Caco-2 (cell line): Measurements from ENCODE around the gene RHOU. TPM values are rescaled to one million over a fixed set of nuclear protein-coding genes. Genes with fewer than 3 reads are reported as not detected.

Source experiments
- Bru-seq: library from RNA; stranded (reverse); fragments of 400-500 nt; gene quantifications from one replicate; lab custom pipeline; 2021; lab: Mats Ljungman, UMichigan
- BruChase-seq, 2 experiments: library from RNA; stranded (reverse); fragments of 400-500 nt; gene quantifications; one replicate each; lab custom pipeline; 2021; lab: Mats Ljungman, UMichigan
- BruUV-seq: library from RNA; stranded (reverse); fragments of 400-500 nt; replicated peaks from 2 replicates; lab custom pipeline; 2021; lab: Mats Ljungman, UMichigan
- CTCF ChIA-PET: fragments of 300-600 bp; sonication (Branson Sonifier 250); formaldehyde crosslinking; loops from one replicate; lab custom pipeline; 2022; ENCODE audit warnings: antibody characterized with exemption; lab: Charles Lee
- POLR2A ChIA-PET: fragments of 300-600 bp; sonication (Branson Sonifier 250); formaldehyde crosslinking; loops from one replicate; lab custom pipeline; 2022; ENCODE audit warnings: antibody characterized with exemption; lab: Charles Lee
- DNase-seq, 2 experiments: peaks; one replicate each; pipeline versions ENCODE4 v3.0.0 to v3.0.0-alpha.2; 2020 to 2022
- H3K27me3 ChIP-seq: replicated peaks from 2 replicates; pipeline ENCODE4 v1.6.0; 2011; ENCODE audit warnings: low read length; ENCODE audit not compliant: control insufficient read depth, insufficient read depth
- H3K36me3 ChIP-seq: 2 replicates; pipeline ENCODE4 v1.5.1; 2011; ENCODE audit warnings: low read length; ENCODE audit not compliant: control insufficient read depth, insufficient read depth
- H3K4me1 ChIP-seq: fragments of 250-450 bp; sonication (Bioruptor Pico); 2 replicates; pipeline ENCODE4 v1.5.1; 2020; ENCODE audit warnings: mild to moderate bottlenecking
- H3K4me3 ChIP-seq: 2 replicates; pipeline ENCODE4 v1.5.1; 2011; ENCODE audit warnings: low read depth, mild to moderate bottlenecking, control low read depth, low read length
- H3K9me3 ChIP-seq: fragments of 250-450 bp; sonication (Bioruptor Pico); 2 replicates; pipeline ENCODE4 v1.5.1; 2020; ENCODE audit warnings: mild to moderate bottlenecking, moderate library complexity
- H3K27ac Mint-ChIP-seq: one replicate; pipeline ENCODE4 v1.8.0; 2022; ENCODE audit warnings: mixed read lengths; ENCODE audit not compliant: unreplicated experiment
- H3K27me3 Mint-ChIP-seq: one replicate; pipeline ENCODE4 v1.8.0; 2022; ENCODE audit warnings: mixed read lengths; ENCODE audit not compliant: insufficient read depth, unreplicated experiment
- H3K36me3 Mint-ChIP-seq: one replicate; pipeline ENCODE4 v1.8.0; 2022; ENCODE audit warnings: mild to moderate bottlenecking, mixed read lengths; ENCODE audit not compliant: insufficient read depth, unreplicated experiment
- H3K4me1 Mint-ChIP-seq: one replicate; pipeline ENCODE4 v1.8.0; 2022; ENCODE audit warnings: low read depth, mixed read lengths; ENCODE audit not compliant: unreplicated experiment
- H3K4me3 Mint-ChIP-seq: one replicate; pipeline ENCODE4 v1.8.0; 2022; ENCODE audit warnings: mild to moderate bottlenecking, moderate library complexity, mixed read lengths; ENCODE audit not compliant: unreplicated experiment
- H3K9me3 Mint-ChIP-seq: one replicate; pipeline ENCODE4 v1.8.0; 2022; ENCODE audit warnings: mixed read lengths; ENCODE audit not compliant: unreplicated experiment
- CTCF ChIP-seq, 2 experiments: fragments of 200-600 bp in 1 of 2; IDR thresholded peaks; 1 replicate in 1 of 2; 2 replicates in 1 of 2; pipeline versions ENCODE4 v1.5.1 to v1.8.0; 2011 to 2022; ENCODE audit warnings: antibody characterized with exemption in 1 of 2, control low read depth in 1 of 2, inconsistent platforms in 1 of 2, low read depth in 1 of 2, low read length in 1 of 2, mild to moderate bottlenecking in 1 of 2, moderate library complexity in 1 of 2; ENCODE audit not compliant: insufficient read depth in 1 of 2, severe bottlenecking in 1 of 2, unreplicated experiment in 1 of 2
- intact Hi-C: fragments of 100-400 bp; cut with micrococcal nuclease; formaldehyde crosslinking; loops from one replicate; pipeline ENCODE4 v1.10.0; 2022; ENCODE audit not compliant: unreplicated experiment
- long read RNA-seq: library from polyadenylated mRNA; stranded (forward); transcript quantifications from one replicate; pipeline ENCODE4 v2.0.0, GENCODE V29; 2022
- total RNA-seq: library from RNA; stranded (reverse); gene quantifications from 2 replicates; pipeline ENCODE4 v1.2.3, GENCODE V29; 2022

Gene RHOU
- total RNA-seq (17.4 and 18.5 TPM in 2 replicates), Bru-seq, nascent RNA (percentile 77 among the genes with signal in this experiment), BruChase-seq, experiment 1, labeled RNA remaining after a 2-hour chase (percentile 91 among the genes with signal in this experiment), BruChase-seq, experiment 2, labeled RNA remaining after a 6-hour chase (percentile 78 among the genes with signal in this experiment)
- long read RNA-seq, full-length matches to known transcripts = 16 of 24 reads
- long read RNA-seq, partial matches to known transcripts = 3 of 24 reads
- long read RNA-seq, other reads (novel, unspliced or antisense) = 5 of 24 reads

GRCh38 chr1:228734881-228735801, at the start of gene RHOU:
Gene RHOU, plus strand, starts transcription at chr1:228735479. Its CDS starts 264 bp downstream, at chr1:228735743.
- Histone ChIP-seq H3K4me3 (peak within 1 kb of the TSS; percentile 65), H3K9me3 (no peaks in the 10 kb centered on the region), H3K36me3 (no peaks in the 10 kb centered on the region), H3K4me1 (peaks cover 9% of the 10 kb centered on the region), H3K27me3 (no peaks in the 10 kb centered on the region)
- Mint-ChIP-seq H3K27me3 (no peaks in the 10 kb centered on the region), H3K36me3 (peaks cover 27% of the 10 kb centered on the region), H3K4me1 (peaks cover 6% of the 10 kb centered on the region), H3K9me3 (no peaks in the 10 kb centered on the region), H3K4me3 (peak within 1 kb of the TSS; percentile 89), H3K27ac (peak within 1 kb of the TSS; percentile 25)
- POLR2A ChIA-PET = interaction anchor here (0.6 to 1.0 kb wide), 5 partner anchors 42 to 171 kb away, joined by 3 to 7 read pairs (median 3); no protein-coding TSS in a partner anchor
- CTCF ChIA-PET = interaction anchor here (0.5 to 2.0 kb wide), 8 partner anchors 101 to 748 kb away, joined by 3 to 15 read pairs (median 6); no protein-coding TSS in a partner anchor
- peak; percentile 62 to 87 for DNase-seq
- no TSS peak for BruUV-seq
- TF ChIP-seq CTCF (IDR thresholded peaks at IDR 0.05; ENCODE audit: insufficient read depth in 1 of 2, low read depth in 1 of 2, low read length in 1 of 2, severe bottlenecking in 1 of 2, unreplicated experiment in 1 of 2) = peak in 1 of 2 experiments; percentile 73
- intact Hi-C loops = loop anchor here (1.0 to 10.0 kb wide), 6 partner anchors 43 to 520 kb away; no protein-coding TSS in a partner anchor

- Mint-ChIP-seq H3K27ac (no peak overlapping the region), H3K27me3 (no peaks in the 10 kb centered on the region), H3K4me1 (no peaks in the 10 kb centered on the region), H3K9me3 (no peaks in the 10 kb centered on the region), H3K4me3 (no peak overlapping the region), H3K36me3 (no peaks in the 10 kb centered on the region)
- Histone ChIP-seq H3K4me3 (no peak overlapping the region), H3K9me3 (no peaks in the 10 kb centered on the region), H3K27me3 (no peaks in the 10 kb centered on the region), H3K36me3 (no peaks in the 10 kb centered on the region), H3K4me1 (no peaks in the 10 kb centered on the region)
- ChIA-PET POLR2A (no interaction called here), CTCF (interaction anchor here (0.6 to 1.3 kb wide), 2 partner anchors 21 to 67 kb away, joined by 3 to 4 read pairs; no protein-coding TSS in a partner anchor)
- intact Hi-C loops = no loop called here
- DNase-seq = peak in 1 of 2 experiments; percentile 13
- BruUV-seq = no TSS peak
- no peak for TF ChIP-seq CTCF (IDR thresholded peaks at IDR 0.05; ENCODE audit: insufficient read depth in 1 of 2, low read depth in 1 of 2, low read length in 1 of 2, severe bottlenecking in 1 of 2, unreplicated experiment in 1 of 2)
Observed at GRCh38 chr1:228687587-228687986, 47.7 kb upstream of the RHOU start.

- no TSS peak for BruUV-seq
- Mint-ChIP-seq H3K36me3 (no peaks in the 10 kb centered on the region), H3K27ac (no peak overlapping the region), H3K27me3 (no peaks in the 10 kb centered on the region), H3K4me3 (no peak overlapping the region), H3K4me1 (no peaks in the 10 kb centered on the region), H3K9me3 (no peaks in the 10 kb centered on the region)
- ChIA-PET POLR2A (no interaction called here), CTCF (no interaction called here)
- no peaks in the 10 kb centered on the region for H3K9me3 ChIP-seq
- no peaks in the 10 kb centered on the region for H3K27me3 ChIP-seq
- H3K4me3 ChIP-seq = no peak overlapping the region
- H3K36me3 ChIP-seq = no peaks in the 10 kb centered on the region
- no peak for DNase-seq
- no peak for TF ChIP-seq CTCF (IDR thresholded peaks at IDR 0.05; ENCODE audit: insufficient read depth in 1 of 2, low read depth in 1 of 2, low read length in 1 of 2, severe bottlenecking in 1 of 2, unreplicated experiment in 1 of 2)
- no peaks in the 10 kb centered on the region for H3K4me1 ChIP-seq
- intact Hi-C loops = no loop called here
Observed at GRCh38 chr1:228689255-228689654, 46.0 kb upstream of the RHOU start.
